Parathyroid adenoma (tissue), 2 donors: ENCODE measurements around the gene CATSPERZ.

Experiments
- H2AFZ ChIP-seq: fragments of 300-600 bp; sonication (generic); one replicate; pipeline ENCODE4 v1.7.0; 2017; ENCODE audit warnings: antibody characterized with exemption, mild to moderate bottlenecking
- H3K27ac ChIP-seq: fragments of 300-600 bp; sonication (generic); one replicate; pipeline ENCODE4 v1.7.0; 2017
- H3K27me3 ChIP-seq: fragments of 300-600 bp; sonication (generic); one replicate; pipeline ENCODE4 v1.7.0; 2017; ENCODE audit warnings: low read length; ENCODE audit not compliant: control insufficient read depth, insufficient read depth
- H3K36me3 ChIP-seq: fragments of 300-600 bp; sonication (generic); one replicate; pipeline ENCODE4 v1.7.0; 2017; ENCODE audit warnings: low read length; ENCODE audit not compliant: control insufficient read depth, insufficient read depth
- H3K4me1 ChIP-seq: fragments of 300-600 bp; sonication (generic); one replicate; pipeline ENCODE4 v1.7.0; 2017; ENCODE audit warnings: control low read depth
- H3K4me2 ChIP-seq: fragments of 300-600 bp; sonication (generic); one replicate; pipeline ENCODE4 v1.7.0; 2017; ENCODE audit warnings: low read length
- H3K4me3 ChIP-seq: fragments of 300-600 bp; sonication (generic); one replicate; pipeline ENCODE4 v1.7.0; 2017; ENCODE audit warnings: low read depth, low read length
- H3K79me2 ChIP-seq: fragments of 300-600 bp; sonication (generic); one replicate; pipeline ENCODE4 v1.7.0; 2017; ENCODE audit warnings: control low read depth
- H3K9ac ChIP-seq: fragments of 300-600 bp; sonication (generic); one replicate; pipeline ENCODE4 v1.7.0; 2017; ENCODE audit warnings: mild to moderate bottlenecking
- H3K9me3 ChIP-seq: fragments of 300-600 bp; sonication (generic); one replicate; pipeline ENCODE4 v1.7.0; 2017; ENCODE audit warnings: low read length; ENCODE audit not compliant: control insufficient read depth
- TF ChIP-seq, protein P1 (sequence below): fragments of 300-600 bp; sonication (generic); IDR thresholded peaks from one replicate; pipeline ENCODE4 v1.7.0; 2017; ENCODE audit warnings: antibody characterized with exemption, mild to moderate bottlenecking
- donor health status: primary hyperparathyroidism.

The CATSPERZ gene

DNA sequence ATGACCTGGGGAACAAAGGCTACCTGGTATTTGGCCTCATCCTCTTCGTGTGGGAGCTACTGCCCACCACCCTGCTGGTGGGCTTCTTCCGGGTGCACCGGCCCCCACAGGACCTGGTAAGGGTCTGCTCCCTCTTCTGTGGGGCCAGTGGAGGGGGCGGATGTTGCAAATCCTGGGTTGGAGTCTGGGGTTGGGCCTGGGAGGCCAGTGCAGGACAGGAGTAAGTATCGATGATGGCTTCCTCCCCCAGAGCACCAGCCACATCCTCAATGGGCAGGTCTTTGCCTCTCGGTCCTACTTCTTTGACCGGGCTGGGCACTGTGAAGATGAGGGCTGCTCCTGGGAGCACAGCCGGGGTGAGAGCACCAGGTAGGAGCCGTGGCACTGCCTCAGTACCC, 11.8 kb upstream of the CATSPERZ start:
- Histone ChIP-seq H3K4me1 (peaks cover 6% of the 10 kb centered on the region), H2AFZ (no peak overlapping the region), H3K4me2 (no peak overlapping the region), H3K79me2 (peaks cover 10% of the 10 kb centered on the region), H3K4me3 (no peak overlapping the region), H3K27me3 (no peaks in the 10 kb centered on the region), H3K36me3 (no peaks in the 10 kb centered on the region), H3K9ac (no peak overlapping the region), H3K9me3 (no peaks in the 10 kb centered on the region), H3K27ac (no peak overlapping the region)
- TF ChIP-seq, protein P1, sequence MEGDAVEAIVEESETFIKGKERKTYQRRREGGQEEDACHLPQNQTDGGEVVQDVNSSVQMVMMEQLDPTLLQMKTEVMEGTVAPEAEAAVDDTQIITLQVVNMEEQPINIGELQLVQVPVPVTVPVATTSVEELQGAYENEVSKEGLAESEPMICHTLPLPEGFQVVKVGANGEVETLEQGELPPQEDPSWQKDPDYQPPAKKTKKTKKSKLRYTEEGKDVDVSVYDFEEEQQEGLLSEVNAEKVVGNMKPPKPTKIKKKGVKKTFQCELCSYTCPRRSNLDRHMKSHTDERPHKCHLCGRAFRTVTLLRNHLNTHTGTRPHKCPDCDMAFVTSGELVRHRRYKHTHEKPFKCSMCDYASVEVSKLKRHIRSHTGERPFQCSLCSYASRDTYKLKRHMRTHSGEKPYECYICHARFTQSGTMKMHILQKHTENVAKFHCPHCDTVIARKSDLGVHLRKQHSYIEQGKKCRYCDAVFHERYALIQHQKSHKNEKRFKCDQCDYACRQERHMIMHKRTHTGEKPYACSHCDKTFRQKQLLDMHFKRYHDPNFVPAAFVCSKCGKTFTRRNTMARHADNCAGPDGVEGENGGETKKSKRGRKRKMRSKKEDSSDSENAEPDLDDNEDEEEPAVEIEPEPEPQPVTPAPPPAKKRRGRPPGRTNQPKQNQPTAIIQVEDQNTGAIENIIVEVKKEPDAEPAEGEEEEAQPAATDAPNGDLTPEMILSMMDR: no peak

DNA sequence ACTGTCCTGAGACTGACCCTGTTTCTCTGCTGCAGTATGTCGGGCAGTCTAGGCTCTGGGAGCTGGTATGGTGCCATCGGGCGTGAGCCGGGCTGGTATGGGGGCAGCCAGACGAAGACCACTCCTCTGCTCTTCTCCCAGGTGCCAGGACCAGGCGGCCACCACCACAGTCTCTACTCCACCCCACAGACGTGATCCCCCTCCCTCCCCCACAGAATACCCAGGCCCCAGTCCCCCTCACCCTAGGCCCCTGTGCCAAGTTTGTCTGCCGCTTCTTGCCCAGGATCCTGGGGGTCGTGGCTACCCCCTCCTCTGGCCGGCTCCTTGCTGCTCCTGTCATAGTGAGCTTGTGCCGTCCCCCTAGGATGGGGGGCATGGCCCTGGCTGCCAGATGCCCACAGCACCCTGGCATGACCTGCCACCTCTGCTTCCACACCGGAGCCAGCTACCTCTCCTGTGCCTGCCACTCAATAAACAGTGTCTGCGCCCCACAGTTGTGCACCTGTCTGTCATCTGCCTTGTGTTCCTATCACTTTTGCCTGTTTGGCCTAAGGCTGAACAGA, 11.1 kb upstream of the CATSPERZ start:
- H3K4me3 ChIP-seq: no peak overlapping the region
- no peaks in the 10 kb centered on the region for H3K27me3 ChIP-seq
- H3K27ac ChIP-seq: no peak overlapping the region
- TF ChIP-seq, protein P1: no peak
- H3K9ac ChIP-seq: no peak overlapping the region
- H3K36me3 ChIP-seq: no peaks in the 10 kb centered on the region
- H2AFZ ChIP-seq: no peak overlapping the region
- H3K9me3 ChIP-seq: no peaks in the 10 kb centered on the region
- peaks cover 4% of the 10 kb centered on the region for H3K79me2 ChIP-seq
- peaks cover 2% of the 10 kb centered on the region for H3K4me1 ChIP-seq
- H3K4me2 ChIP-seq: no peak overlapping the region

DNA sequence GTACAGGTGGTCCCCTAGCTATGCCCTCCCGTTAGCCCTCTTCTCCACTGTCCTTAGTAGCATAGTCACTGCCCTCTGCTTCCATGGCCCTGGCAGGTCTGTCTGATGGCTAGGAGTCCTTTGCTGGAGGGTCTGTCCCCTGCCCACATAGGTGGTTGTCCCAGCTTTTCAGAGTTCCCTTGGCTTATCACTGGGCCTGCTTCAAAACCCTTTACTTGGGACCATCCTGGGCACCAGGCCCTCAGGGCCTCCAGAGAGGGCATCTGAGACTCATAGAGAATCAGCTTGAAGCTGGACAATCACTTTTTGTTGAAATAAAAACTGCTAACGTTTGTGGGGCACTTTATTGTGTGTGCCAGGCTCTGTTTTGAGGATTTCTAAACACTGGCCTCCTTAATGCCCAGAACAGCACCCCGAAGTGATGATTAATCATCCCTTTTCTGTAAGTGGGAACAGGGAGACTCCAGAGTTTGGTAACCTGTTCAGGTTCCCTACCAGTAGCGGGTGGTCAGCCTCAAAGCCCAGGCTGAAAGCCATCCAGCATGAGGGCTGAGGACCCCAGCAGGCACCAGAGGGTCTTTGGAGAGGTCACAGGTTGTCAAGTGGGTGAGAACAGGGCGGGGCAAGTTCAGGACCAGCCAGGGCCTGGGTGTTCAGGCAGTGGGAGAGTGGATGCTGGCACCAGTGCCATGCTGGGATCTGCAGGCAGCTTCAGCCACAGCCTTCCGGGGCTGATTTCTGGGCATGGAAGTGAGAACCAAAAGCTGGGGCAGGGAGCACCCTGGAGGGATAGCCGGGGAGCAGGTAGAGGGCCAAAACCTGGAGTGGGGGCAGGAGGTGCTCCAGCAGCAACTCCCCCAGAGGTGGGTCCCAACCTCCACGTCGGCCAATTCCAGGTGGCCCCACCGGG, 9.6 kb upstream of the CATSPERZ start:
- no peak overlapping the region for H3K4me3 ChIP-seq
- TF ChIP-seq, protein P1: no peak
- H3K27ac ChIP-seq: no peak overlapping the region
- H3K36me3 ChIP-seq: no peaks in the 10 kb centered on the region
- no peak overlapping the region for H3K4me2 ChIP-seq
- no peaks in the 10 kb centered on the region for H3K9me3 ChIP-seq
- no peak overlapping the region for H2AFZ ChIP-seq
- H3K9ac ChIP-seq: no peak overlapping the region
- H3K79me2 ChIP-seq: no peaks in the 10 kb centered on the region
- H3K27me3 ChIP-seq: no peaks in the 10 kb centered on the region
- H3K4me1 ChIP-seq: peaks cover 2% of the 10 kb centered on the region

DNA sequence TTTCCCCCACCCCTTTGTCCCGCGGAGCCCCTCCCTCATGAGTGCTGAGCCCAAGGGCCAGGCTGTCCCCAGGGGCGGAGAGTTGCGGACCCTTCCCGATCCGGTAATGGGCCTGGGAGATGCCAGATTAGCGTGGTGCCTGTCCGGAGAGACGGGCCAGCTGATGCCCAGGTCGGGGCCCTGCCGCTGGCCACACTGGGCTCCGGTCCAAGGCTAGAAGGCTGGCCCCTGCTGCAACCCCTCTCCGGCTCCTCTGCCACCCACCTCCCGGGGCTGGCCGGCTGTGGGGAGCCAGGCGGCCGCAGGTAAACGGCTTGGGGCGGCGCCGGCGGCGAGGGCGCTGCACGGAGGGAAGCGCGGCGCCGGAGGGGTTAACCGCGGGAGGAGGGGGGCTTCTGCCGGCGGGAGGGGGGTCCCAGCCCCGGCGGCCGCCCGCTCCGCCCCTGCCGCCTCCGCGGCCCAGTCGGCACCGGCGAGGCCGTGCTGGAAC, 8.9 kb upstream of the CATSPERZ start, which contains the start of gene KCNK4:
KCNK4 (plus strand) TSS at position 41 of the 490 bp plus-strand sequence. CDS start 1,717 bp downstream, outside the sequence.
- Histone ChIP-seq H2AFZ (no peak within 1 kb of the TSS), H3K36me3 (no peaks in the 10 kb centered on the region), H3K27ac (no peak within 1 kb of the TSS), H3K79me2 (no peaks in the 10 kb centered on the region), H3K9me3 (no peaks in the 10 kb centered on the region), H3K4me3 (no peak within 1 kb of the TSS), H3K4me1 (peaks cover 2% of the 10 kb centered on the region), H3K9ac (no peak within 1 kb of the TSS), H3K27me3 (no peaks in the 10 kb centered on the region), H3K4me2 (no peak within 1 kb of the TSS)
- TF ChIP-seq, protein P1: no peak
